ENCODE measurements around the gene GNL1.
"Not testable (repeated sequence)": the region's sequence is repeated elsewhere in the genome, so short reads cannot be mapped to it uniquely, and the experiment has no call there.

Gene GNL1

GRCh38 chr6:30530014-30530413 lies 26.3 kb downstream of the GNL1 start:
- no peak for DNase-seq (ENCODE audit: low spot score)

- DNase-seq (ENCODE audit: low spot score) = not testable (repeated sequence)
Measured at GRCh38 chr6:30529349-30529875, 26.9 kb downstream of the GNL1 start.

GRCh38 chr6:30526444-30526843 lies 29.8 kb downstream of the GNL1 start:
- not testable (repeated sequence) for DNase-seq (ENCODE audit: low spot score)

GRCh38 chr6:30521952-30522351 lies 34.3 kb downstream of the GNL1 start:
- not testable (repeated sequence) for DNase-seq (ENCODE audit: low spot score)

- DNase-seq (ENCODE audit: low spot score) = not testable (repeated sequence)
Measured at GRCh38 chr6:30521082-30521481, 35.2 kb downstream of the GNL1 start.

GRCh38 chr6:30520522-30520921 lies 35.8 kb downstream of the GNL1 start:
- DNase-seq (ENCODE audit: low spot score) = no peak

GRCh38 chr6:30518505-30519145 lies 37.7 kb downstream of the GNL1 start:
- not testable (repeated sequence) for DNase-seq (ENCODE audit: low spot score)

- not testable (repeated sequence) for DNase-seq (ENCODE audit: low spot score)
Measured at GRCh38 chr6:30517767-30518504, 38.4 kb downstream of the GNL1 start.

GRCh38 chr6:30516754-30517076 lies 39.6 kb downstream of the GNL1 start:
- not testable (repeated sequence) for DNase-seq (ENCODE audit: low spot score)

GRCh38 chr6:30515944-30516753 lies 40.1 kb downstream of the GNL1 start:
- DNase-seq (ENCODE audit: low spot score) = no peak

- DNase-seq (ENCODE audit: low spot score) = no peak
Measured at GRCh38 chr6:30515106-30515505, 41.2 kb downstream of the GNL1 start.

- no peak for DNase-seq (ENCODE audit: low spot score)
Measured at GRCh38 chr6:30513451-30513850, 42.8 kb downstream of the GNL1 start.

- DNase-seq (ENCODE audit: low spot score) = no peak
Measured at GRCh38 chr6:30511169-30511546, 45.1 kb downstream of the GNL1 start.

- DNase-seq (ENCODE audit: low spot score) = no peak
Measured at GRCh38 chr6:30510419-30511168, 45.7 kb downstream of the GNL1 start.

- no peak for DNase-seq (ENCODE audit: low spot score)
Measured at GRCh38 chr6:30508890-30509736, 47.2 kb downstream of the GNL1 start.

GRCh38 chr6:30507849-30508827 lies 48.2 kb downstream of the GNL1 start:
- DNase-seq (ENCODE audit: low spot score) = no peak

- DNase-seq (ENCODE audit: low spot score) = no peak
Measured at GRCh38 chr6:30500421-30501355, 55.6 kb downstream of the GNL1 start.

- not testable (repeated sequence) for DNase-seq (ENCODE audit: low spot score)
Measured at GRCh38 chr6:30498705-30499104, 57.6 kb downstream of the GNL1 start.

- no peak for DNase-seq (ENCODE audit: low spot score)
Measured at GRCh38 chr6:30497714-30498113, 58.6 kb downstream of the GNL1 start.

Data from D341Med (cell line).